GM06990 (cell line): ENCODE measurements around the gene ASCC2.
"Not testable (repeated sequence)": the region's sequence is repeated elsewhere in the genome, so short reads cannot be mapped to it uniquely, and the experiment has no call there.

Experiments
- DNase-seq: peaks from one replicate; pipeline ENCODE4 v3.0.0-alpha.2; 2011; ENCODE audit not compliant: insufficient read length; ENCODE audit errors: extremely low read depth
- H3K27me3 ChIP-seq: replicated peaks from 2 replicates; pipeline ENCODE4 v1.6.0; 2011; ENCODE audit warnings: low read length; ENCODE audit not compliant: control insufficient read depth, insufficient read depth
- H3K36me3 ChIP-seq: 2 replicates; pipeline ENCODE4 v1.5.1; 2011; ENCODE audit warnings: low read length; ENCODE audit not compliant: control insufficient read depth, insufficient read depth
- H3K4me3 ChIP-seq: replicated peaks from 2 replicates; pipeline ENCODE4 v1.5.1; 2011; ENCODE audit warnings: low read depth, mild to moderate bottlenecking, control low read depth, low read length
- CTCF ChIP-seq: IDR thresholded peaks from 2 replicates; pipeline ENCODE4 v1.5.1; 2011; ENCODE audit warnings: low read length, control low read depth, mild to moderate bottlenecking, inconsistent platforms; ENCODE audit not compliant: insufficient read depth, poor library complexity, severe bottlenecking

Gene ASCC2

GRCh38 chr22:29758959-29759358 lies 79.1 kb downstream of the ASCC2 start:
- DNase-seq = no peak
- no peak for TF ChIP-seq CTCF
- no peaks in the 10 kb centered on the region; the same call in 1 of the 2 replicates for H3K36me3 ChIP-seq
- no peak overlapping the region for H3K4me3 ChIP-seq
- H3K27me3 ChIP-seq = no peaks in the 10 kb centered on the region

GRCh38 chr22:29758068-29758622 lies 79.9 kb downstream of the ASCC2 start:
- DNase-seq = no peak
- Histone ChIP-seq H3K27me3 (no peaks in the 10 kb centered on the region), H3K36me3 (no peaks in the 10 kb centered on the region; the same call in 1 of the 2 replicates), H3K4me3 (no peak overlapping the region)
- no peak for TF ChIP-seq CTCF

GRCh38 chr22:29757096-29757495 lies 81.0 kb downstream of the ASCC2 start:
- Histone ChIP-seq H3K4me3 (no peak overlapping the region), H3K36me3 (no peaks in the 10 kb centered on the region; the same call in 1 of the 2 replicates), H3K27me3 (no peaks in the 10 kb centered on the region)
- no peak for DNase-seq
- TF ChIP-seq CTCF = no peak

- Histone ChIP-seq H3K36me3 (no peaks in the 10 kb centered on the region; the same call in 1 of the 2 replicates), H3K4me3 (no peak overlapping the region), H3K27me3 (no peaks in the 10 kb centered on the region)
- TF ChIP-seq CTCF = no peak
- DNase-seq = no peak
Observed at GRCh38 chr22:29756341-29756740, 81.7 kb downstream of the ASCC2 start.

- Histone ChIP-seq H3K4me3 (no peak overlapping the region), H3K27me3 (no peaks in the 10 kb centered on the region), H3K36me3 (no peaks in the 10 kb centered on the region; the same call in 1 of the 2 replicates)
- no peak for DNase-seq
- TF ChIP-seq CTCF = no peak
Observed at GRCh38 chr22:29755889-29756288, 82.2 kb downstream of the ASCC2 start.

- not testable (repeated sequence) for H3K27me3 ChIP-seq, H3K4me3 ChIP-seq, H3K36me3 ChIP-seq, DNase-seq
Observed at GRCh38 chr22:29754658-29755395, 83.2 kb downstream of the ASCC2 start.
